Fibroblast of villous mesenchyme (primary cell): ENCODE results near the gene ANOS1. TPM values are rescaled to one million over a fixed set of nuclear protein-coding genes. Genes with fewer than 3 reads are reported as not detected.

Source experiments
- DNase-seq: peaks from one replicate; pipeline ENCODE4 v3.0.0-alpha.2; 2010; ENCODE audit warnings: low read depth
- H3K4me3 ChIP-seq: 2 replicates; pipeline ENCODE4 v1.5.1; 2011; ENCODE audit warnings: low read depth, mild to moderate bottlenecking, low read length
- total RNA-seq: library from RNA; depleted of rRNA; stranded (reverse); fragments of >200 nt; gene quantifications from 2 replicates; pipeline ENCODE4 v1.2.3, GENCODE V29; 2012
- TF ChIP-seq, protein P1 (sequence below): IDR thresholded peaks from 2 replicates; pipeline ENCODE4 v1.5.1; 2012; ENCODE audit warnings: low read depth, mild to moderate bottlenecking, low read length; ENCODE audit not compliant: insufficient read depth

ANOS1 gene
- total RNA-seq, 1 donor = 1.7 TPM

DNA sequence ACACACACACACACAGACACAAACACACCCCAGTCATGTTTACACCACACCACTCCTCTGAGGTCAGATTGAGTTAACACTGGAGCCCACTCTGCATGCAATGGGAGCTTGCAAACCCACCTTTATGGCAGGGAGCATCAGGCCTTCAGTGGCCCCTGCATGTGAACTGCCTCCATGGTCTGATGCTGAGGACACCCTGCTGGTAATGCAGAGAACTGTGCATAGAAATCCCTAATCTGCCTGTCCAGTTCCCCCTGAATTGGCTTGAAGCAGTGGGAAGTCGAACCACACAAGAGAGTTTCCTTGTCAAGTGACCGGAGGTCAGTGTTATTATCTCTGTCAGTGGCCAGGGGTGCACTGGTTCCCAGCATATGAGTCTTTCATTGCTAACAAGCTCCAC is 59.8 kb downstream of the ANOS1 start:
- TF ChIP-seq, protein P1, sequence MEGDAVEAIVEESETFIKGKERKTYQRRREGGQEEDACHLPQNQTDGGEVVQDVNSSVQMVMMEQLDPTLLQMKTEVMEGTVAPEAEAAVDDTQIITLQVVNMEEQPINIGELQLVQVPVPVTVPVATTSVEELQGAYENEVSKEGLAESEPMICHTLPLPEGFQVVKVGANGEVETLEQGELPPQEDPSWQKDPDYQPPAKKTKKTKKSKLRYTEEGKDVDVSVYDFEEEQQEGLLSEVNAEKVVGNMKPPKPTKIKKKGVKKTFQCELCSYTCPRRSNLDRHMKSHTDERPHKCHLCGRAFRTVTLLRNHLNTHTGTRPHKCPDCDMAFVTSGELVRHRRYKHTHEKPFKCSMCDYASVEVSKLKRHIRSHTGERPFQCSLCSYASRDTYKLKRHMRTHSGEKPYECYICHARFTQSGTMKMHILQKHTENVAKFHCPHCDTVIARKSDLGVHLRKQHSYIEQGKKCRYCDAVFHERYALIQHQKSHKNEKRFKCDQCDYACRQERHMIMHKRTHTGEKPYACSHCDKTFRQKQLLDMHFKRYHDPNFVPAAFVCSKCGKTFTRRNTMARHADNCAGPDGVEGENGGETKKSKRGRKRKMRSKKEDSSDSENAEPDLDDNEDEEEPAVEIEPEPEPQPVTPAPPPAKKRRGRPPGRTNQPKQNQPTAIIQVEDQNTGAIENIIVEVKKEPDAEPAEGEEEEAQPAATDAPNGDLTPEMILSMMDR = no peak
- no peak overlapping the region for H3K4me3 ChIP-seq
- no peak for DNase-seq

DNA sequence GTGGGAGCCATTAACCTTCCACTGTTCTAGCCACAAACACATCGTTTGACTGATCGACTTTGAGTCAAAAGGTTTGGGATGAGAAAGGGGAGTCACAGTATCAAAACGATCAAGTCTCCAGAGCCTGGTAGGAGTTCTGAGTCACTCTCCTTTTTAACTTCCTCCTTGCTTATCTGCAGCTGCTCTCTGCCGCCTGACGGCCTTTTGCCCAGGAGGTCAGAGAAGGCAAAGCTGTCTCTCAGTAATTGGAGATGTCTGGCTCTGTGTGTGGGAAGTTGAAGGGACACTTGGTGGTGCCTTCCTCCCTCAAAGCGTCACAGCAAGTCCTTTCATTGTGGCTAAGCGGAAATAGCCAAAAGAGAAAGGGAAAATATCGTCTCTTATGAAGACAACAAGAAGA is 63.1 kb downstream of the ANOS1 start:
- TF ChIP-seq, protein P1 = no peak
- H3K4me3 ChIP-seq = no peak overlapping the region
- no peak for DNase-seq

DNA sequence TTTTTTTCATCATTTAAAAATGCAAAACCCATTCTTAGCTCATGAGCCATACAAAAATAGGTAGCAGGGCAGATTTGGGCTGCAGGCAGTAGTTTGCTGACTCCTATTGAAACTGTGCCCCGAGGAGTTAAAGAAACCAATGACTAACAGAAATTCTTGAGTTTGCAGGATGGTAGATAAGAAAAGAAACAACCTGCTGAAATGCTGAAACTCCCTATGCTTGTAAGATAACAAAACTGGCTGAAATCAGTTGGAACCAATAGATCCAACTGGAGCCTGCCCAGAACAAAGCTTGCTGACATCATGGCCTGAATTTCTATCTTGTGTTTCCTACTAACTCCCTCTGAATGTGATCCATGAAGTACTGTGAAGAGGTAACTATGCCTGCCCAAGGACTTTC is 68.6 kb downstream of the ANOS1 start:
- TF ChIP-seq, protein P1 = no peak
- H3K4me3 ChIP-seq = no peak overlapping the region
- DNase-seq = no peak

DNA sequence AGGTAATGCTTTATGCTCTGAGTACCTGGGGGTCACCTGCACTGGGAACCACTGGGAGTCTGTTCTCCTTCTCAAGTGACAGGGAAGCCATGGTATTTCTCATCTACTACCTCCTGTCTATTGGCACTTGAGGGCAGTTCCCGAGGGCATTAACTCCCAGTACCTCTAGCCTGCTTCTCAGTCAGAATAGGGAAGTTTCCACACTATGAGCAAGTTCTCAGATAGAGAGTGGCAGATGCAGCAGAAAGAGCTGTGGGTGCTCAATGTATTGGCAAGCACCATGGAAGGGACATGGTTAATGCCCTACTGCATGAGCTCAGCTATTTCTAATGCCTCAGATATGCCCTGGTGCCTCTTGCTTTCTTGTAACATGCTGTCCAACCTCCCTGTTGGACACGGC is 74.1 kb downstream of the ANOS1 start:
- DNase-seq = no peak
- TF ChIP-seq, protein P1 = no peak
- no peak overlapping the region for H3K4me3 ChIP-seq

DNA sequence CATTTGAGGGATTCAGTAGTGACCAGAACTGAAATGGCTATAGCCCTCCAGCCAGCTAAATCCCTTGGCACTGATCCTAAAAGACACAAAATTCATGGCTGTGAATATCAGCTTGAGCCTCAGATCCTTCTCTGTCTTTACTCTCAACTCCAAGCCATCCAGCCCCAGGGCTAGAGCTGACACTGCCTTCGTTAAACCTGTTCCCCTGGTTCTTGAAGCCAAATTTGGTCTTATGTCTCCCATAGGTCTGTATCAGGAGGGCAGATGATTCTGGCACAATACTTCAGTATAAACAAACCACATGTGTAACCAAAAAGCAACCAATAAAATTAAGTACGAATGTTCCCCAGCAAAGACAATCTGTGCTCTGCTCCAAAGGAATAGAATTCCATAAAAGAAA is 78.0 kb downstream of the ANOS1 start:
- no peak overlapping the region for H3K4me3 ChIP-seq
- TF ChIP-seq, protein P1 = no peak
- no peak for DNase-seq

DNA sequence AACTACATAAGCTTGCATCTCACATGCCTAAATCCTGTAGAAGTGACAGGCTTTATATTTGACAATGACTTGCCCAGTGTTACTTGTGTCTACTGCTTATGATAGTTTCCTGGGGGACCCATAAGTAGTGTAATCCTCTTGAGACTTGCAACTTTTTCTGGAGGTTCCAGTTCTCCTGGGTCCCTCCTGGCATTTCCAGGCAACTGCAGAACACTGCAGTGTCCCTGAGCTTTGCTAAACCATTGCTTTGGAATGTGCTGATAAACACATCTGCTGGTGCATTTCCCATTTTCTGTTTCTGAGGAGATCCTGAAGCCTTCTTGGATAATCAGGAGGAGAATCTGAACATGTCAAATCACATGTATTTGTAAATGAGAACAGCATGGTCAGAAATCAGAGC is 82.0 kb downstream of the ANOS1 start:
- no peak for DNase-seq
- TF ChIP-seq, protein P1 = no peak
- H3K4me3 ChIP-seq = no peak overlapping the region

DNA sequence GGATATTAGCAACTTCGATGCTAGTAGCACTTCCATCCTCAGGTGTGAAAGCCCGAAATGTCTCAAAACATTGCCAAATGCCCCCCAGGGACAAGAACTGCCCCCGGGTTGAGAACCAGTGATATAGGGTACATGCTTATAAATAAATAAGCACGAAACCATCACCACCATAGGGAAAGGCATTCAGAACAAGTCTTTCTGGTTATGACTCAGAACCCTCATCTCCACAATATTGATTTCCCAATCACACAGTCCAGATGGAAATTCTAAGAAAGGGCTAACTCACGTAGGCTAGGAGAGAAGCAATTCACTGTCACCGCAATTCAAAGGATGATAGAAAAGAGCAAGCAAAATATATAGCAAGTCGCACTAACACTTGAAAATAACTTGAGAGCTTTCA is 84.8 kb downstream of the ANOS1 start:
- DNase-seq = no peak
- TF ChIP-seq, protein P1 = no peak
- no peak overlapping the region for H3K4me3 ChIP-seq
